GM12892 (cell line): ENCODE results near the gene HTT.

Experiments used
- POLR2AphosphoS5 ChIP-seq: IDR thresholded peaks from 2 replicates; pipeline ENCODE4 v1.6.1; 2011; ENCODE audit warnings: low read depth, low read length, control low read depth
- TAF1 ChIP-seq: IDR thresholded peaks from 2 replicates; pipeline ENCODE4 v1.6.1; 2011; ENCODE audit warnings: low read depth, mild to moderate bottlenecking, control low read depth, low read length, borderline replicate concordance

- TF ChIP-seq POLR2AphosphoS5 (no peak), TAF1 (no peak)
These were observed 46.6 kb downstream of the HTT start for GRCh38 chr4:3121110-3121509.
